K562 (cell line): ENCODE results near the gene COL16A1. TPM values are rescaled to one million over a fixed set of nuclear protein-coding genes. Genes with fewer than 3 reads are reported as not detected.
A peak's percentile ranks its signal among the peaks of the same experiment; 100 is the strongest.

Source experiments
- ATAC-seq: fragments of 200-7000 bp; cut with Tn5 transposase; 3 replicates; pipeline ENCODE4 v1.9.1; 2020; ENCODE audit warnings: moderate library complexity
- BruUV-seq: library from RNA; stranded (reverse); fragments of 400-500 nt; replicated peaks from 2 replicates; lab custom pipeline; 2021; lab: Mats Ljungman, UMichigan
- CTCF ChIA-PET: fragments of 300-600 bp; formaldehyde crosslinking; extraction: SDS; loops from one replicate; lab custom pipeline; 2021; ENCODE audit warnings: low intra/inter-chr PET ratio; lab: Yijun Ruan, JAX
- POLR2A ChIA-PET: fragments of 300-600, 350-650 bp; sonication (Branson Sonifier 250); formaldehyde crosslinking; extraction: SDS; loops from one replicate; lab custom pipeline; 2021; ENCODE audit warnings: antibody characterized with exemption, inconsistent platforms; lab: Yijun Ruan, JAX
- DNase-seq, 4 experiments: peaks; one replicate each; pipeline versions ENCODE4 v3.0.0 to v3.0.0-alpha.2; 2011 to 2018; ENCODE audit warnings: low spot score in 3 of 4, mixed read lengths in 3 of 4; ENCODE audit errors: extremely low read depth in 1 of 4
- FAIRE-seq: peaks from 2 replicates; lab custom pipeline; 2011; peaks lifted over from hg19 to GRCh38; lab: Jason Lieb, UNC
- H2AFZ ChIP-seq: 2 replicates; pipeline ENCODE4 v1.6.0; 2011; ENCODE audit warnings: low read depth, low read length, control low read depth, inconsistent platforms
- H3K27ac ChIP-seq: fragments of 200-600 bp; 3 replicates; pipeline ENCODE4 v1.8.0; 2011; ENCODE audit warnings: low read depth, mild to moderate bottlenecking, control low read depth, inconsistent platforms, low read length, moderate library complexity, mixed read lengths; ENCODE audit errors: extremely low read depth
- H3K27me3 ChIP-seq, 2 experiments: fragments of 300-600 bp in 1 of 2; 2 replicates in 1 of 2; 3 replicates in 1 of 2; pipeline versions ENCODE4 v1.6.0 to v1.8.0; 2011; ENCODE audit warnings: inconsistent platforms in 2 of 2, low read length in 2 of 2, mild to moderate bottlenecking in 1 of 2, mixed read lengths in 1 of 2, moderate library complexity in 1 of 2; ENCODE audit not compliant: control insufficient read depth in 2 of 2, insufficient read depth in 2 of 2
- H3K36me3 ChIP-seq: fragments of 300-600 bp; 3 replicates; pipeline ENCODE4 v1.8.0; 2011; ENCODE audit warnings: mild to moderate bottlenecking, low read length, inconsistent platforms; ENCODE audit not compliant: control insufficient read depth, insufficient read depth
- H3K4me1 ChIP-seq, 2 experiments: fragments of 200-600 bp in 1 of 2; replicated peaks in 1 of 2; 2 replicates in 1 of 2; 3 replicates in 1 of 2; pipeline versions ENCODE4 v1.5.1 to v1.8.0; 2011; ENCODE audit warnings: inconsistent platforms in 2 of 2, low read length in 2 of 2, mild to moderate bottlenecking in 1 of 2, mixed read lengths in 1 of 2, moderate library complexity in 1 of 2; ENCODE audit not compliant: control insufficient read depth in 2 of 2, insufficient read depth in 2 of 2
- H3K4me2 ChIP-seq: 2 replicates; pipeline ENCODE4 v1.6.1; 2011; ENCODE audit warnings: low read length, control low read depth, inconsistent platforms, mixed read lengths; ENCODE audit not compliant: insufficient read depth
- H3K4me3 ChIP-seq: fragments of 200-600 bp; sonication (generic), shearing (Covaris generic); 2 replicates; pipeline ENCODE4 v1.5.1; 2016; ENCODE audit warnings: control low read depth, inconsistent platforms
- H3K79me2 ChIP-seq: fragments of 200-600 bp; 3 replicates; pipeline ENCODE4 v1.8.0; 2011; ENCODE audit warnings: low read length, inconsistent platforms; ENCODE audit not compliant: control insufficient read depth, insufficient read depth
- H3K9ac ChIP-seq, 2 experiments: 2 replicates each; pipeline versions ENCODE4 v1.6.0 to v1.6.1; 2011; ENCODE audit warnings: low read depth in 2 of 2, low read length in 2 of 2, control low read depth in 1 of 2, inconsistent platforms in 1 of 2, mild to moderate bottlenecking in 1 of 2, mixed read lengths in 1 of 2; ENCODE audit not compliant: insufficient read depth in 1 of 2
- H3K9me1 ChIP-seq: one replicate; pipeline ENCODE4 v1.6.0; 2011; ENCODE audit warnings: inconsistent platforms, mild to moderate bottlenecking, low read length, moderate library complexity; ENCODE audit not compliant: control insufficient read depth, insufficient read depth
- H3K9me3 ChIP-seq: replicated peaks from 2 replicates; pipeline ENCODE4 v1.5.1; 2011; ENCODE audit warnings: low read depth, low read length, inconsistent platforms; ENCODE audit not compliant: control insufficient read depth, insufficient read depth
- H4K20me1 ChIP-seq: replicated peaks from 2 replicates; pipeline ENCODE4 v1.6.1; 2011; ENCODE audit warnings: low read length, inconsistent platforms, mixed read lengths; ENCODE audit not compliant: control insufficient read depth, insufficient read depth
- CXXC5 ChIP-seq: fragments of 250-450 bp; sonication (Bioruptor Pico); IDR thresholded peaks from 2 replicates; pipeline ENCODE4 v1.8.0; 2022; ENCODE audit warnings: inconsistent platforms, mild to moderate bottlenecking, moderate library complexity
- HNRNPH1 ChIP-seq: fragments of 200-400 bp; formaldehyde crosslinking; optimal IDR thresholded peaks from 2 replicates; pipeline ENCODE3; 2017; ENCODE audit warnings: low read depth, mild to moderate bottlenecking, low read length, moderate library complexity
- LARP7 ChIP-seq: fragments of 450-650 bp; IDR thresholded peaks from 2 replicates; pipeline ENCODE4 v1.6.1; 2016
- OTX1 ChIP-seq: fragments of 450-650 bp; formaldehyde crosslinking; IDR thresholded peaks from 2 replicates; pipeline ENCODE4 v1.4.0; 2022; ENCODE audit warnings: mild to moderate bottlenecking
- THRAP3 ChIP-seq: fragments of 450-650 bp; IDR thresholded peaks from 2 replicates; pipeline ENCODE4 v1.6.1; 2016; ENCODE audit warnings: mild to moderate bottlenecking, inconsistent platforms, borderline replicate concordance
- ZNF134 ChIP-seq: fragments of 250-450 bp; sonication (Bioruptor Pico); conservative IDR thresholded peaks from 2 replicates; pipeline ENCODE4 v1.4.0; 2020
- WGBS: fragments of 100-300 bp; shearing (Covaris generic); methylation state at CpG from one replicate; pipeline ENCODE4 v1.1.6; 2016; ENCODE audit warnings: low coverage, mixed read lengths; ENCODE audit not compliant: insufficient coverage; ENCODE audit errors: missing lambda C conversion rate; 5-methylcytosine and 5-hydroxymethylcytosine counted together
- in situ Hi-C: fragments of 300-500 bp; cut with MboI; formaldehyde crosslinking; loops from 4 replicates; pipeline ENCODE4 v1.15.0; 2018; ENCODE audit warnings: inconsistent platforms, mixed read lengths
- intact Hi-C: fragments of 100-400 bp; cut with micrococcal nuclease; formaldehyde crosslinking; loops from 2 replicates; pipeline ENCODE4 v1.14.2; 2022
- polyA plus RNA-seq, 8 experiments: library from polyadenylated mRNA; depleted of rRNA in 4 of 8; stranded (reverse) in 5 of 8; unstranded in 3 of 8; fragments of >200 nt; fragmentation: Nextera tagmentation in 2 of 8; fragmentation: Illumina TruSeq in 1 of 8; extraction: Ambion mirVana in 2 of 8; extraction: Trizol in 1 of 8; gene quantifications; 2 replicates each; pipeline versions ENCODE4 v1.2.1 to v1.2.3, GENCODE V29; 2011 to 2014; ENCODE audit warnings: inconsistent platforms in 1 of 8, missing spikeins in 1 of 8
- total RNA-seq, 7 experiments: library from RNA; depleted of rRNA in 6 of 7; stranded (reverse); fragments of >200 nt in 6 of 7; fragmentation: Illumina TruSeq in 2 of 7; extraction: Trizol in 2 of 7; gene quantifications; 2 replicates each; pipeline versions ENCODE4 v1.2.1 to v1.2.3, GENCODE V29; 2011 to 2021; ENCODE audit warnings: low replicate concordance in 1 of 7
- TF ChIP-seq, protein P1 (sequence below): sonication (generic); formaldehyde crosslinking; IDR thresholded peaks from 2 replicates; pipeline ENCODE4 v1.8.0; 2023; ENCODE audit warnings: missing genetic modification reagents, mild to moderate bottlenecking, borderline replicate concordance
- TF ChIP-seq, protein P2 (sequence below): fragments of 450-650 bp; IDR thresholded peaks from one replicate; pipeline ENCODE4 v1.6.1; 2018; ENCODE audit warnings: mild to moderate bottlenecking, moderate library complexity; ENCODE audit not compliant: partially characterized antibody
- TF ChIP-seq, protein P3 (sequence below), 2 experiments: fragments of 150-350 bp in 1 of 2; IDR thresholded peaks; 2 replicates each; pipeline ENCODE4 v1.6.1; 2012 to 2016; ENCODE audit warnings: low read depth in 2 of 2, low read length in 2 of 2, mild to moderate bottlenecking in 1 of 2, moderate library complexity in 1 of 2
- TF ChIP-seq, protein P4 (sequence below): fragments of 450-650 bp; formaldehyde crosslinking; IDR thresholded peaks from 2 replicates; pipeline ENCODE4 v1.4.0; 2022; ENCODE audit warnings: missing genetic modification characterization

COL16A1 gene
- total and polyA plus RNA-seq, 9 of the 15 experiments (the other 6 are each of a cell fraction or from before 2014, with no cell fraction given) = 0.11 to 0.60 (median 0.11) TPM; not detected in 6

DNA sequence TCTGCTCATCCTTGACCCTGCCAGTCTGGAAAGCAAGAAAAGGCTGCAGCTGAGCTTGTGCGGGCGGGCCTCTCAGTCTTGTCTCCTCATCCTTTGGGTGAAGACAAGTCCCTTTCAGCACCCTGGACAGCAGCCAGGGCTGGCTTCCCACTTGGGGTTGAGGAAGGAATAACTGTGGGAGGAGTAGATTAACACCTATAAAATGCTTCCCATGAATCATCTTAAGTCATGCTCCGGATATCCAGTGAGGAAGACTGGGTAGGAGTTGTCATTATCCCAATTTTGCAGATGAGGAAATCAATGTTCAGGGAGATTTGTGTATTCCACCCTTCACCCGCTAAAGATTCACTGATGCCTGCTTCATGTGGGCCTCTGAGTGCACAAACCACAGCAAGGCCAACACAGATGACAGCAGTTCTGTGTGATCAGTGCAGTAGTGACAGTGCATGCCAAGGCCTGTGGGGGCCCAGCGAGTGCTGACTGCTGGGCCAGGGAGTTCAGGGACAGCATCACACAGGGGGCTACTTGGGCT is 20.1 kb upstream of the COL16A1 start:
- Histone ChIP-seq H3K9me3 (no peaks in the 10 kb centered on the region), H3K4me2 (no peak overlapping the region), H3K27me3 (peaks cover 23 to 66% of the 10 kb centered on the region in 2 experiments; a peak in 4 of 5 replicates), H3K79me2 (no peaks in the 10 kb centered on the region), H3K9ac (no peak overlapping the region), H3K27ac (no peak overlapping the region), H4K20me1 (peaks cover 27% of the 10 kb centered on the region), H2AFZ (no peak overlapping the region), H3K9me1 (no peaks in the 10 kb centered on the region), H3K4me3 (no peak overlapping the region), H3K4me1 (peaks cover 0 to 13% of the 10 kb centered on the region in 2 experiments; a peak in 1 of 5 replicates), H3K36me3 (no peaks in the 10 kb centered on the region)
- 4% methylated on average over 5 of the region's 5 CpGs for WGBS
- FAIRE-seq (peak; percentile 89), DNase-seq (peak; percentile 83 to 91 (median 88)), ATAC-seq (peak; percentile 85)
- in situ Hi-C loops = no loop called here
- ChIA-PET POLR2A (interaction anchor here (0.5 to 0.6 kb wide), 2 partner anchors 57 to 84 kb away, joined by 3 read pairs; no protein-coding TSS in a partner anchor), CTCF (no interaction called here)
- intact Hi-C loops = no loop called here
- no TSS peak for BruUV-seq
- TF ChIP-seq HNRNPH1 (no peak), ZNF134 (no peak), THRAP3 (no peak), LARP7 (no peak), OTX1 (no peak), CXXC5 (CRISPR knock-in tag) (peak; percentile 62)
- TF ChIP-seq, protein P1, sequence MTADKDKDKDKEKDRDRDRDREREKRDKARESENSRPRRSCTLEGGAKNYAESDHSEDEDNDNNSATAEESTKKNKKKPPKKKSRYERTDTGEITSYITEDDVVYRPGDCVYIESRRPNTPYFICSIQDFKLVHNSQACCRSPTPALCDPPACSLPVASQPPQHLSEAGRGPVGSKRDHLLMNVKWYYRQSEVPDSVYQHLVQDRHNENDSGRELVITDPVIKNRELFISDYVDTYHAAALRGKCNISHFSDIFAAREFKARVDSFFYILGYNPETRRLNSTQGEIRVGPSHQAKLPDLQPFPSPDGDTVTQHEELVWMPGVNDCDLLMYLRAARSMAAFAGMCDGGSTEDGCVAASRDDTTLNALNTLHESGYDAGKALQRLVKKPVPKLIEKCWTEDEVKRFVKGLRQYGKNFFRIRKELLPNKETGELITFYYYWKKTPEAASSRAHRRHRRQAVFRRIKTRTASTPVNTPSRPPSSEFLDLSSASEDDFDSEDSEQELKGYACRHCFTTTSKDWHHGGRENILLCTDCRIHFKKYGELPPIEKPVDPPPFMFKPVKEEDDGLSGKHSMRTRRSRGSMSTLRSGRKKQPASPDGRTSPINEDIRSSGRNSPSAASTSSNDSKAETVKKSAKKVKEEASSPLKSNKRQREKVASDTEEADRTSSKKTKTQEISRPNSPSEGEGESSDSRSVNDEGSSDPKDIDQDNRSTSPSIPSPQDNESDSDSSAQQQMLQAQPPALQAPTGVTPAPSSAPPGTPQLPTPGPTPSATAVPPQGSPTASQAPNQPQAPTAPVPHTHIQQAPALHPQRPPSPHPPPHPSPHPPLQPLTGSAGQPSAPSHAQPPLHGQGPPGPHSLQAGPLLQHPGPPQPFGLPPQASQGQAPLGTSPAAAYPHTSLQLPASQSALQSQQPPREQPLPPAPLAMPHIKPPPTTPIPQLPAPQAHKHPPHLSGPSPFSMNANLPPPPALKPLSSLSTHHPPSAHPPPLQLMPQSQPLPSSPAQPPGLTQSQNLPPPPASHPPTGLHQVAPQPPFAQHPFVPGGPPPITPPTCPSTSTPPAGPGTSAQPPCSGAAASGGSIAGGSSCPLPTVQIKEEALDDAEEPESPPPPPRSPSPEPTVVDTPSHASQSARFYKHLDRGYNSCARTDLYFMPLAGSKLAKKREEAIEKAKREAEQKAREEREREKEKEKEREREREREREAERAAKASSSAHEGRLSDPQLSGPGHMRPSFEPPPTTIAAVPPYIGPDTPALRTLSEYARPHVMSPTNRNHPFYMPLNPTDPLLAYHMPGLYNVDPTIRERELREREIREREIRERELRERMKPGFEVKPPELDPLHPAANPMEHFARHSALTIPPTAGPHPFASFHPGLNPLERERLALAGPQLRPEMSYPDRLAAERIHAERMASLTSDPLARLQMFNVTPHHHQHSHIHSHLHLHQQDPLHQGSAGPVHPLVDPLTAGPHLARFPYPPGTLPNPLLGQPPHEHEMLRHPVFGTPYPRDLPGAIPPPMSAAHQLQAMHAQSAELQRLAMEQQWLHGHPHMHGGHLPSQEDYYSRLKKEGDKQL (CRISPR knock-in tag) = 0 out of 2 replicates have a peak, but pooled peaks have one; percentile 41
- TF ChIP-seq, protein P2, sequence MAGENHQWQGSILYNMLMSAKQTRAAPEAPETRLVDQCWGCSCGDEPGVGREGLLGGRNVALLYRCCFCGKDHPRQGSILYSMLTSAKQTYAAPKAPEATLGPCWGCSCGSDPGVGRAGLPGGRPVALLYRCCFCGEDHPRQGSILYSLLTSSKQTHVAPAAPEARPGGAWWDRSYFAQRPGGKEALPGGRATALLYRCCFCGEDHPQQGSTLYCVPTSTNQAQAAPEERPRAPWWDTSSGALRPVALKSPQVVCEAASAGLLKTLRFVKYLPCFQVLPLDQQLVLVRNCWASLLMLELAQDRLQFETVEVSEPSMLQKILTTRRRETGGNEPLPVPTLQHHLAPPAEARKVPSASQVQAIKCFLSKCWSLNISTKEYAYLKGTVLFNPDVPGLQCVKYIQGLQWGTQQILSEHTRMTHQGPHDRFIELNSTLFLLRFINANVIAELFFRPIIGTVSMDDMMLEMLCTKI = no peak
- TF ChIP-seq, protein P3, sequence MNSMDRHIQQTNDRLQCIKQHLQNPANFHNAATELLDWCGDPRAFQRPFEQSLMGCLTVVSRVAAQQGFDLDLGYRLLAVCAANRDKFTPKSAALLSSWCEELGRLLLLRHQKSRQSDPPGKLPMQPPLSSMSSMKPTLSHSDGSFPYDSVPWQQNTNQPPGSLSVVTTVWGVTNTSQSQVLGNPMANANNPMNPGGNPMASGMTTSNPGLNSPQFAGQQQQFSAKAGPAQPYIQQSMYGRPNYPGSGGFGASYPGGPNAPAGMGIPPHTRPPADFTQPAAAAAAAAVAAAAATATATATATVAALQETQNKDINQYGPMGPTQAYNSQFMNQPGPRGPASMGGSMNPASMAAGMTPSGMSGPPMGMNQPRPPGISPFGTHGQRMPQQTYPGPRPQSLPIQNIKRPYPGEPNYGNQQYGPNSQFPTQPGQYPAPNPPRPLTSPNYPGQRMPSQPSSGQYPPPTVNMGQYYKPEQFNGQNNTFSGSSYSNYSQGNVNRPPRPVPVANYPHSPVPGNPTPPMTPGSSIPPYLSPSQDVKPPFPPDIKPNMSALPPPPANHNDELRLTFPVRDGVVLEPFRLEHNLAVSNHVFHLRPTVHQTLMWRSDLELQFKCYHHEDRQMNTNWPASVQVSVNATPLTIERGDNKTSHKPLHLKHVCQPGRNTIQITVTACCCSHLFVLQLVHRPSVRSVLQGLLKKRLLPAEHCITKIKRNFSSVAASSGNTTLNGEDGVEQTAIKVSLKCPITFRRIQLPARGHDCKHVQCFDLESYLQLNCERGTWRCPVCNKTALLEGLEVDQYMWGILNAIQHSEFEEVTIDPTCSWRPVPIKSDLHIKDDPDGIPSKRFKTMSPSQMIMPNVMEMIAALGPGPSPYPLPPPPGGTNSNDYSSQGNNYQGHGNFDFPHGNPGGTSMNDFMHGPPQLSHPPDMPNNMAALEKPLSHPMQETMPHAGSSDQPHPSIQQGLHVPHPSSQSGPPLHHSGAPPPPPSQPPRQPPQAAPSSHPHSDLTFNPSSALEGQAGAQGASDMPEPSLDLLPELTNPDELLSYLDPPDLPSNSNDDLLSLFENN (IDR thresholded peaks at IDR 0.05; ENCODE audit: low read depth in 2 of 2, low read length in 2 of 2) = no peak
- TF ChIP-seq, protein P4, sequence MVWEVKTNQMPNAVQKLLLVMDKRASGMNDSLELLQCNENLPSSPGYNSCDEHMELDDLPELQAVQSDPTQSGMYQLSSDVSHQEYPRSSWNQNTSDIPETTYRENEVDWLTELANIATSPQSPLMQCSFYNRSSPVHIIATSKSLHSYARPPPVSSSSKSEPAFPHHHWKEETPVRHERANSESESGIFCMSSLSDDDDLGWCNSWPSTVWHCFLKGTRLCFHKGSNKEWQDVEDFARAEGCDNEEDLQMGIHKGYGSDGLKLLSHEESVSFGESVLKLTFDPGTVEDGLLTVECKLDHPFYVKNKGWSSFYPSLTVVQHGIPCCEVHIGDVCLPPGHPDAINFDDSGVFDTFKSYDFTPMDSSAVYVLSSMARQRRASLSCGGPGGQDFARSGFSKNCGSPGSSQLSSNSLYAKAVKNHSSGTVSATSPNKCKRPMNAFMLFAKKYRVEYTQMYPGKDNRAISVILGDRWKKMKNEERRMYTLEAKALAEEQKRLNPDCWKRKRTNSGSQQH (CRISPR knock-in tag) = no peak
